ENCODE measurements around the gene DIP2B.

DNA sequence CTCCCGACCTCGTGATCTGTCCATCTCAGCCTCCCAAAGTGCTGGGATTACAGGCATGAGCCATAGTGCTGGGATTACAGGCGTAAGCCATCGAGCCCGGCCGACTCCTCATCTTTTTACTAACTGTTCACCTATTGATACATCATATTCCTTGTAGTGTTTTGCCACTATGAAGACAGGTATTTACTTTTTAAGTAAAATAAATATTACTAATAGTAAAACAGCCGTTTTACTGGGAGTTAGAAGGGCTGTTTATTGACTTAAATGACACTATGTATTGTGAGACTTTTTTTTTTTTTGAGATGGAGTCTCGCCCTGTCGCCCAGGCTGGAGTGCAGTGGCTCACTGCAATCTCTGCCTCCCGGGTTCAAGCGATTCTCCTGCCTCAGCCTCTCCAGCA, 51.5 kb downstream of the DIP2B start:
- TF ChIP-seq GATA3 (IDR thresholded peaks at IDR 0.05; ENCODE audit: low read depth, low read length) (no peak), GATA2 (IDR thresholded peaks at IDR 0.05; ENCODE audit: low read depth, low read length) (no peak)

All from SH-SY5Y (cell line).